Measurements from ENCODE around the gene ORAI2.

ORAI2 gene

GRCh38 chr7:102424129-102424551 lies 9.2 kb upstream of the ORAI2 start:
- TF ChIP-seq CTCF (conservative IDR thresholded peaks at IDR 0.05; ENCODE audit: low read depth, low read length) = no peak
- no peak overlapping the region for H3K4me3 ChIP-seq (ENCODE audit: low read depth, low read length)

GRCh38 chr7:102424787-102425218 lies 8.6 kb upstream of the ORAI2 start:
- no peak for DNase-seq (ENCODE audit: low read depth)
- no peak for TF ChIP-seq CTCF (conservative IDR thresholded peaks at IDR 0.05; ENCODE audit: low read depth, low read length)
- no peak overlapping the region for H3K4me3 ChIP-seq (ENCODE audit: low read depth, low read length)

More at GRCh38 chr7:102424129-102424551, 9.2 kb upstream of the ORAI2 start:
- DNase-seq (ENCODE audit: low read depth) = no peak

DNA sequence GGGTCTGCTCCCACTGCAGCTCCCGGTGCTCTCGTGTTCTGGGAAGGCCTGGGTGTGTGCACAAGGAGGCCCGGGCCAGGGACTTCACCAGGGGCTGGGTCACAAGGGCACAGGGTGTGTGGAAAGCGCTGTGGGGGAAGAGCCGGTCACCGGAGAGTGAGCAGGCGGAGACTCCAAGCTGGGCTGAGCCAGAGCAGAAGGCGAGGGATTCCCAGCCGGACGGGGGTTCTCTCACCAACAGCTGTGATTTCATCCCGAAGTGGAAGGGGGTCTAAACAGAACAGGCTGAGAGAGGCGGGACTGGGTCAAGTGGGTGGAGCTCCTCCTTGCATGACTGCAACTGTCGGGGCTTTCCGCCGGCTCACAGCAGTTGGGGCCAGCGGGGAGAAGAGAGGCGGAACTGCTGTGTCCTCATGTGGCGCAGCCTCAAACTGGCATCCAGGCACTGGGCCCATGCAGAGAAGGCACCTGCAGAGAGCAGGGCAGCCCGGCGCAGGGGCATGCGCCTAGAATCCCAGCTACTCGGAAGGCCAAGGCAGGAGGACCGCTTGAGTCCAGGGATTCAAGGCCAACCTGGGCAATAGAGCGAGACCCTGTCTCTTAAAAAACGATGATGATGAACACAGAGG lies 7.6 kb upstream of the ORAI2 start:
- H3K4me3 ChIP-seq (ENCODE audit: low read depth, low read length) = no peak overlapping the region
- TF ChIP-seq CTCF (conservative IDR thresholded peaks at IDR 0.05; ENCODE audit: low read depth, low read length) = no peak
- peak; percentile 38 for DNase-seq (ENCODE audit: low read depth)

GRCh38 chr7:102426268-102427018 lies 6.9 kb upstream of the ORAI2 start:
- DNase-seq (ENCODE audit: low read depth) = no peak
- no peak for TF ChIP-seq CTCF (conservative IDR thresholded peaks at IDR 0.05; ENCODE audit: low read depth, low read length)
- no peak overlapping the region for H3K4me3 ChIP-seq (ENCODE audit: low read depth, low read length)

DNA sequence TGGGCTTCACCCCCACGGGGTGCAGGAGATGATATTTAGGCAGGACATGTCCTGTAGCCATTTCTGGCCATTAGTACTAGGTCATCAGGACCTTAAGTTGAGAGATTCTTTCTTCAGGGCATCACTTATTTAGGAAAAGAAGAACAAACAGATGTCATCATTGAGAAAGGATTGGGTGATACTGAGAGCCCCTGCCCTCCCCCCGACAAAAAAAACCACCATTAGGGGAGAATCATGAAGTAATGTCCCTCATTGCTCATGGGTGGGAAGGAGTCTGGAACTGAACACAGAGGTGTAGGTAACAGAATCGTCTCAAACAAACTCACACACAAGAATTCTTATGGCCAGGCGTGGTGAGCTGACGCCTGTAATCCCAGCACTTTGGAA lies 6.4 kb upstream of the ORAI2 start:
- DNase-seq (ENCODE audit: low read depth) = no peak
- no peak overlapping the region for H3K4me3 ChIP-seq (ENCODE audit: low read depth, low read length)
- TF ChIP-seq CTCF (conservative IDR thresholded peaks at IDR 0.05; ENCODE audit: low read depth, low read length) = no peak

DNA sequence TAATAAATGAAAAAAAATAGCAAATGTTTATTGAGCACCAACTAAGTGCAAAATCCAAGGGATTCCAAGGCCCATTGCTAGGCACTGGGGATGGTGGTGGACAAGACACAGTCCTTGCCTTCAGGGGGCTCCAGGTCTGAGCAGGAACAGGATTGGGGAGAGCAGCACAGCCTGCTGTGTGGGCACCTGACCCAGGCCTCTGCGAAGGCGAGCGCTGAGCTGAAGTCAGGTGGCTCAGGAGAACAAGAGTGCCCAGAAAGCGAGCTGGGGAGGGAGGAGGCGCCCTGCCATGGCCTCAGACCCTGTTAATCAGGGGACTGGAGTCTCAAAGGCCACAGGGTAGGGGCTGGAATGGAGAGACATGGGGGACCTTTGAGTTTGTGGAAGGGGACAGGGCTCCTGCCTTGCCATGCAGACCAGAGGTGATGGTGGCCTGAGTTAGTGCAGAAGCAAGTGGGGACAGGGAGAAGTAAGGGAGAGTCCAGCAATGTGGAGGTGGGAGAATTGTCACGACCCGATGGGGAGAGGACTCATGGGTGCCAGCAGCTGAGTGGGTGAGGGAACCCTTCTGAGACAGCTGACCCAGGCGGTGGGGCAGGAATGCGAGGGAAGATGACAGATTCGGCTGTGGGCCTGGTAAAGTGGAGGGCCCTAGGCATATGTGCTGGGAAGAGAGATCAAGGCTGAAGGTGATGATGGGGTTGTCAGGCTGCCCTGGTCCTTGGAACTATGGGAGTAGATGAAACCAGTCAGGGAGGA lies 4.1 kb upstream of the ORAI2 start:
- DNase-seq (ENCODE audit: low read depth) = no peak
- no peak overlapping the region for H3K4me3 ChIP-seq (ENCODE audit: low read depth, low read length)
- no peak for TF ChIP-seq CTCF (conservative IDR thresholded peaks at IDR 0.05; ENCODE audit: low read depth, low read length)
